ENCODE measurements around the gene FGF18. TPM values are rescaled to one million over a fixed set of nuclear protein-coding genes. Genes with fewer than 3 reads are reported as not detected.
"Not testable (repeated sequence)": the region's sequence is repeated elsewhere in the genome, so short reads cannot be mapped to it uniquely, and the experiment has no call there.

Gene FGF18
- total RNA-seq, 1 experiment from 2014 or later, result 0.52 TPM

GRCh38 chr5:171397190-171397589 lies 22.3 kb upstream of the FGF18 start:
- ChIA-PET CTCF (interaction anchor here (0.7 kb wide), 1 partner anchor 16 kb away, joined by 7 read pairs; no protein-coding TSS in a partner anchor), POLR2A (ENCODE audit: unreplicated experiment) (no interaction called here)
- H4K20me1 ChIP-seq (ENCODE audit: insufficient read depth), result peaks cover 98% of the 10 kb centered on the region
- H3K27ac ChIP-seq, result no peak overlapping the region
- H3K9me2 ChIP-seq (ENCODE audit: insufficient read depth), result no peaks in the 10 kb centered on the region
- no peak overlapping the region for H3K4me2 ChIP-seq
- peaks cover 79% of the 10 kb centered on the region for H3K36me3 ChIP-seq (ENCODE audit: low read depth)
- H3K27me3 ChIP-seq (ENCODE audit: insufficient read depth, low read depth), result no peaks in the 10 kb centered on the region
- intact Hi-C loops (cut with micrococcal nuclease; ENCODE audit: unreplicated experiment), result no loop called here
- no TSS peak for BruUV-seq (replicated peaks)
- H3K4me3 ChIP-seq, result no peak overlapping the region
- peaks cover 97% of the 10 kb centered on the region for H3K79me2 ChIP-seq (ENCODE audit: low read depth)
- H3K9me3 ChIP-seq (ENCODE audit: insufficient read depth, low read depth), result no peaks in the 10 kb centered on the region
- no peak for DNase-seq
- H3F3A ChIP-seq (ENCODE audit: insufficient read depth, low read depth), result peaks cover 97% of the 10 kb centered on the region
- no peak overlapping the region for H2AFZ ChIP-seq
- TF ChIP-seq EZH2 (IDR thresholded peaks at IDR 0.05; ENCODE audit: low read depth), result no peak
- TF ChIP-seq CTCF (conservative IDR thresholded peaks at IDR 0.05), result no peak
- H3K4me1 ChIP-seq (replicated peaks; ENCODE audit: insufficient read depth), result peaks cover 17% of the 10 kb centered on the region

GRCh38 chr5:171397599-171397998 lies 21.8 kb upstream of the FGF18 start:
- H3K4me3 ChIP-seq, result no peak overlapping the region
- no TSS peak for BruUV-seq (replicated peaks)
- peaks cover 94% of the 10 kb centered on the region for H4K20me1 ChIP-seq (ENCODE audit: insufficient read depth)
- intact Hi-C loops (cut with micrococcal nuclease; ENCODE audit: unreplicated experiment), result no loop called here
- peaks cover 93% of the 10 kb centered on the region for H3F3A ChIP-seq (ENCODE audit: insufficient read depth, low read depth)
- H3K4me1 ChIP-seq (replicated peaks; ENCODE audit: insufficient read depth), result peaks cover 13% of the 10 kb centered on the region
- TF ChIP-seq EZH2 (IDR thresholded peaks at IDR 0.05; ENCODE audit: low read depth), result no peak
- no peak for TF ChIP-seq CTCF (conservative IDR thresholded peaks at IDR 0.05)
- H2AFZ ChIP-seq, result no peak overlapping the region
- H3K79me2 ChIP-seq (ENCODE audit: low read depth), result peaks cover 93% of the 10 kb centered on the region
- H3K27ac ChIP-seq, result no peak overlapping the region
- no peaks in the 10 kb centered on the region for H3K27me3 ChIP-seq (ENCODE audit: insufficient read depth, low read depth)
- no peaks in the 10 kb centered on the region for H3K9me2 ChIP-seq (ENCODE audit: insufficient read depth)
- H3K9me3 ChIP-seq (ENCODE audit: insufficient read depth, low read depth), result no peaks in the 10 kb centered on the region
- CTCF ChIA-PET, result interaction anchor here (0.7 kb wide), 1 partner anchor 16 kb away, joined by 7 read pairs; no protein-coding TSS in a partner anchor
- peaks cover 76% of the 10 kb centered on the region for H3K36me3 ChIP-seq (ENCODE audit: low read depth)
- POLR2A ChIA-PET (ENCODE audit: unreplicated experiment), result no interaction called here
- H3K4me2 ChIP-seq, result no peak overlapping the region
- DNase-seq, result no peak

GRCh38 chr5:171398660-171399059 lies 20.8 kb upstream of the FGF18 start:
- intact Hi-C loops (cut with micrococcal nuclease; ENCODE audit: unreplicated experiment); BruUV-seq (replicated peaks); H3K9me2 ChIP-seq (ENCODE audit: insufficient read depth); DNase-seq; CTCF ChIA-PET; H3K4me1 ChIP-seq (replicated peaks; ENCODE audit: insufficient read depth); H3K4me2 ChIP-seq; H3K9me3 ChIP-seq (ENCODE audit: insufficient read depth, low read depth); H2AFZ ChIP-seq; H3K4me3 ChIP-seq; H3K27me3 ChIP-seq (ENCODE audit: insufficient read depth, low read depth); H3K27ac ChIP-seq; POLR2A ChIA-PET (ENCODE audit: unreplicated experiment): not testable (repeated sequence)
- H4K20me1 ChIP-seq (ENCODE audit: insufficient read depth), result peaks cover 83% of the 10 kb centered on the region
- peaks cover 82% of the 10 kb centered on the region for H3F3A ChIP-seq (ENCODE audit: insufficient read depth, low read depth)
- H3K79me2 ChIP-seq (ENCODE audit: low read depth), result peaks cover 82% of the 10 kb centered on the region
- H3K36me3 ChIP-seq (ENCODE audit: low read depth), result peaks cover 66% of the 10 kb centered on the region

- CTCF ChIA-PET, result interaction anchor here (0.6 kb wide), 1 partner anchor 867 kb away, joined by 4 read pairs; no protein-coding TSS in a partner anchor
- Histone ChIP-seq H3K27ac (no peak overlapping the region), H3K27me3 (ENCODE audit: insufficient read depth, low read depth) (no peaks in the 10 kb centered on the region), H3K9me3 (ENCODE audit: insufficient read depth, low read depth) (no peaks in the 10 kb centered on the region), H3K79me2 (ENCODE audit: low read depth) (peaks cover 72% of the 10 kb centered on the region), H3K4me3 (no peak overlapping the region), H3K9me2 (ENCODE audit: insufficient read depth) (no peaks in the 10 kb centered on the region), H2AFZ (no peak overlapping the region), H4K20me1 (ENCODE audit: insufficient read depth) (peaks cover 74% of the 10 kb centered on the region), H3K4me2 (no peak overlapping the region), H3K36me3 (ENCODE audit: low read depth) (peaks cover 56% of the 10 kb centered on the region), H3F3A (ENCODE audit: insufficient read depth, low read depth) (peaks cover 73% of the 10 kb centered on the region), H3K4me1 (replicated peaks; ENCODE audit: insufficient read depth) (0 out of 2 replicates have a peak, but pooled peaks cover 5% of the 10 kb centered on the region)
- POLR2A ChIA-PET (ENCODE audit: unreplicated experiment), result interaction anchor here (0.7 kb wide), 1 partner anchor 62 kb away, joined by 5 read pairs; no protein-coding TSS in a partner anchor
- no peak for TF ChIP-seq EZH2 (IDR thresholded peaks at IDR 0.05; ENCODE audit: low read depth)
- no peak for TF ChIP-seq CTCF (conservative IDR thresholded peaks at IDR 0.05)
- DNase-seq, result no peak
- no TSS peak for BruUV-seq (replicated peaks)
- intact Hi-C loops (cut with micrococcal nuclease; ENCODE audit: unreplicated experiment), result no loop called here
Measured at GRCh38 chr5:171400169-171400568, 19.3 kb upstream of the FGF18 start.
